Measurements from ENCODE around the gene GABPA. TPM values are rescaled to one million over a fixed set of nuclear protein-coding genes. Genes with fewer than 3 reads are reported as not detected.

Gene GABPA
- total RNA-seq, 1 experiment from 2014 or later: 24.8 TPM

- Mint-ChIP-seq H3K27ac (no peak overlapping the region), H3K27me3 (ENCODE audit: low read depth) (no peaks in the 10 kb centered on the region), H3K4me1 (peaks cover 8% of the 10 kb centered on the region; the same call in 1 of the 2 replicates), H3K9me3 (0 out of 2 replicates have a peak, but pooled peaks cover 3% of the 10 kb centered on the region), H3K36me3 (no peaks in the 10 kb centered on the region), H3K4me3 (no peak overlapping the region)
- DNase-seq (ENCODE audit: low spot score) (no peak), ATAC-seq (peak; percentile 59)
- TF ChIP-seq MXD4 (CRISPR knock-in tag; IDR thresholded peaks at IDR 0.05; ENCODE audit: borderline replicate concordance) (no peak), ELF4 (CRISPR knock-in tag; IDR thresholded peaks at IDR 0.05; ENCODE audit: low read depth) (no peak), HMGXB4 (CRISPR knock-in tag; IDR thresholded peaks at IDR 0.05) (no peak), ZNF416 (CRISPR knock-in tag; IDR thresholded peaks at IDR 0.05) (no peak), ATF3 (CRISPR knock-in tag; conservative IDR thresholded peaks at IDR 0.05) (no peak)
- CTCF ChIA-PET: interaction anchor here (0.7 to 2.3 kb wide), 3 partner anchors 10 to 183 kb away, joined by 3 to 28 read pairs (median 3); no protein-coding TSS in a partner anchor
- POLR2A ChIA-PET: no interaction called here
Observed at GRCh38 chr21:25791319-25791718, 56.5 kb downstream of the GABPA start.

GRCh38 chr21:25801217-25802014 is 66.6 kb downstream of the GABPA start:
- Mint-ChIP-seq H3K9me3 (no peaks in the 10 kb centered on the region), H3K36me3 (no peaks in the 10 kb centered on the region), H3K27ac (no peak overlapping the region), H3K4me3 (peak overlapping the region; percentile 51), H3K4me1 (peaks cover 5% of the 10 kb centered on the region; the same call in 1 of the 2 replicates), H3K27me3 (ENCODE audit: low read depth) (no peaks in the 10 kb centered on the region)
- ChIA-PET POLR2A (no interaction called here), CTCF (interaction anchor here (0.5 to 2.2 kb wide), 41 partner anchors 8 to 916 kb away, joined by 3 to 30 read pairs (median 4); partner anchors contain the start of genes ATP5PF, GABPA and JAM2)
- ATAC-seq: peak; percentile 99
- DNase-seq (ENCODE audit: low spot score): peak; percentile 95
- TF ChIP-seq NR1H2 (CRISPR knock-in tag; IDR thresholded peaks at IDR 0.05): no peak
- TF ChIP-seq ERG (CRISPR knock-in tag; IDR thresholded peaks at IDR 0.05): no peak
- no peak for TF ChIP-seq TCF7 (CRISPR knock-in tag; IDR thresholded peaks at IDR 0.05; ENCODE audit: low read depth)
- TF ChIP-seq NR2C2 (CRISPR knock-in tag; IDR thresholded peaks at IDR 0.05): no peak
- TF ChIP-seq AR (CRISPR knock-in tag; IDR thresholded peaks at IDR 0.05): no peak
- TF ChIP-seq ETV6 (CRISPR knock-in tag; IDR thresholded peaks at IDR 0.05): no peak
- TF ChIP-seq SP1 (CRISPR knock-in tag; conservative IDR thresholded peaks at IDR 0.05): peak; percentile 35; the same call in 1 of the 2 replicates
- peak; percentile 25; the same call in 1 of the 2 replicates for TF ChIP-seq HMGXB4 (CRISPR knock-in tag; IDR thresholded peaks at IDR 0.05)
- TF ChIP-seq ZNF317 (CRISPR knock-in tag; IDR thresholded peaks at IDR 0.05; ENCODE audit: borderline replicate concordance, low read depth): no peak
- TF ChIP-seq CTCF (IDR thresholded peaks at IDR 0.05): peak; percentile 99
